ENCODE results near the gene EIF2S1.
"Not testable (repeated sequence)": the region's sequence is repeated elsewhere in the genome, so short reads cannot be mapped to it uniquely, and the experiment has no call there.

The EIF2S1 gene

GRCh38 chr14:67335781-67336180 is 24.3 kb upstream of the EIF2S1 start:
- no peaks in the 10 kb centered on the region for H3K9me3 ChIP-seq (ENCODE audit: low read depth, low read length)
- H3K36me3 ChIP-seq (ENCODE audit: insufficient read depth, low read length) = peaks cover 81% of the 10 kb centered on the region
- TF ChIP-seq POLR2AphosphoS5 (IDR thresholded peaks at IDR 0.05; ENCODE audit: borderline replicate concordance, low read depth, low read length) (no peak), EZH2 (IDR thresholded peaks at IDR 0.05) (no peak), FOXP2 (optimal IDR thresholded peaks at IDR 0.05; ENCODE audit: control extremely low read depth, extremely low read length, insufficient read depth) (no peak)
- H3K27ac ChIP-seq = no peak overlapping the region
- no peak overlapping the region for H3K4me3 ChIP-seq
- no peak overlapping the region for H3K9ac ChIP-seq (ENCODE audit: insufficient read length)
- DNase-seq (ENCODE audit: low read depth, low spot score) = no peak

DNA sequence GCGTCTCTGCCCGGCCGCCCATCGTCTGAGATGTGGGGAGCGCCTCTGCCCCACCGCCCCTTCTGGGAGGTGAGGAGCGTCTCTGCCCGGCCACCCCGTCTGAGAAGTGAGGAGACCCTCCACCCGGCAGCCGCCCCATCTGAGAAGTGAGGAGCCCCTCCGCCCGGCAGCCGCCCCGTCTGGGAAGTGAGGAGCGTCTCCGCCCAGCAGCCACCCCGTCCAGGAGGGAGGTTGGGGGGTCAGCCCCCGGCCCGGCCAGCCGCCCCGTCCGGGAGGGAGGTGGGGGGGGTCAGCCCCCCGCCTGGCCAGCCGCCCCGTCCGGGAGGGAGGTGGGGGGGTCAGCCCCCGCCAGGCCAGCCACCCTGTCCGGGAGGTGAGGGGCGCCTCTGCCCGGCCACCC is 18.9 kb upstream of the EIF2S1 start:
- H3K4me3 ChIP-seq; H3K9me3 ChIP-seq (ENCODE audit: low read depth, low read length); H3K27ac ChIP-seq; H3K9ac ChIP-seq (ENCODE audit: insufficient read length); DNase-seq (ENCODE audit: low read depth, low spot score): not testable (repeated sequence)
- peaks cover 60% of the 10 kb centered on the region for H3K36me3 ChIP-seq (ENCODE audit: insufficient read depth, low read length)

GRCh38 chr14:67343601-67344230 is 16.4 kb upstream of the EIF2S1 start:
- Histone ChIP-seq H3K9ac (ENCODE audit: insufficient read length) (no peak overlapping the region), H3K9me3 (ENCODE audit: low read depth, low read length) (no peaks in the 10 kb centered on the region), H3K4me3 (no peak overlapping the region), H3K36me3 (ENCODE audit: insufficient read depth, low read length) (peaks cover 55% of the 10 kb centered on the region), H3K27ac (no peak overlapping the region)
- no peak for TF ChIP-seq EZH2 (IDR thresholded peaks at IDR 0.05)
- TF ChIP-seq POLR2AphosphoS5 (IDR thresholded peaks at IDR 0.05; ENCODE audit: borderline replicate concordance, low read depth, low read length) = no peak
- TF ChIP-seq FOXP2 (optimal IDR thresholded peaks at IDR 0.05; ENCODE audit: control extremely low read depth, extremely low read length, insufficient read depth) = no peak
- no peak for DNase-seq (ENCODE audit: low read depth, low spot score)

DNA sequence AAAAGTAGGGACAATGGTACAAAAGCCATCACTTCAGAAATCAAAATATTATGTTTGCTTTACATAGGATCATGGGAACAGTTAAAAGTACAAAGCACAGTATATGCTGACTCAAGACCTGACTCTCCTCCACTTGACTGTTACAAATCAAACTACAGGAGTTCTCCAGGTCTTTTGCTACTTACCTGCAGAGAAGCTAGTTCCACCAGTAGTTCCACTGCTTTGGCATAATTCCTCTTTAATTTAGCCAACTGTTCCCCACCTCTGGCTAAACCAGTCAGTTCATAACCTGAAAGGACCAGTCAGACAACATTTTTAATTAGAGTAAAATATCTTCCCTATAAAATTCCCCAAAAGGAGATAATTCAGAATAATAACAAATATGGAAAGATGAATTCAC is 14.5 kb upstream of the EIF2S1 start:
- peaks cover 68% of the 10 kb centered on the region for H3K36me3 ChIP-seq (ENCODE audit: insufficient read depth, low read length)
- H3K9me3 ChIP-seq (ENCODE audit: low read depth, low read length) = no peaks in the 10 kb centered on the region
- H3K27ac ChIP-seq = no peak overlapping the region
- TF ChIP-seq POLR2AphosphoS5 (IDR thresholded peaks at IDR 0.05; ENCODE audit: borderline replicate concordance, low read depth, low read length) (no peak), EZH2 (IDR thresholded peaks at IDR 0.05) (no peak), FOXP2 (optimal IDR thresholded peaks at IDR 0.05; ENCODE audit: control extremely low read depth, extremely low read length, insufficient read depth) (no peak)
- no peak overlapping the region for H3K9ac ChIP-seq (ENCODE audit: insufficient read length)
- no peak for DNase-seq (ENCODE audit: low read depth, low spot score)
- H3K4me3 ChIP-seq = no peak overlapping the region

GRCh38 chr14:67352055-67352454 is 8.1 kb upstream of the EIF2S1 start:
- TF ChIP-seq POLR2AphosphoS5 (IDR thresholded peaks at IDR 0.05; ENCODE audit: borderline replicate concordance, low read depth, low read length) = no peak
- no peak for TF ChIP-seq FOXP2 (optimal IDR thresholded peaks at IDR 0.05; ENCODE audit: control extremely low read depth, extremely low read length, insufficient read depth)
- no peak for TF ChIP-seq EZH2 (IDR thresholded peaks at IDR 0.05)
- DNase-seq (ENCODE audit: low read depth, low spot score) = no peak
- Histone ChIP-seq H3K36me3 (ENCODE audit: insufficient read depth, low read length) (peaks cover 57% of the 10 kb centered on the region), H3K4me3 (no peak overlapping the region), H3K9ac (ENCODE audit: insufficient read length) (no peak overlapping the region), H3K27ac (no peak overlapping the region), H3K9me3 (ENCODE audit: low read depth, low read length) (no peaks in the 10 kb centered on the region)

- TF ChIP-seq FOXP2 (optimal IDR thresholded peaks at IDR 0.05; ENCODE audit: control extremely low read depth, extremely low read length, insufficient read depth) (no peak), POLR2AphosphoS5 (IDR thresholded peaks at IDR 0.05; ENCODE audit: borderline replicate concordance, low read depth, low read length) (no peak), EZH2 (IDR thresholded peaks at IDR 0.05) (no peak)
- H3K36me3 ChIP-seq (ENCODE audit: insufficient read depth, low read length) = peaks cover 12% of the 10 kb centered on the region
- H3K27ac ChIP-seq = 0 out of 2 replicates have a peak overlapping the region, but pooled peaks have one; percentile 16
- H3K9ac ChIP-seq (ENCODE audit: insufficient read length) = peak overlapping the region; percentile 85
- DNase-seq (ENCODE audit: low read depth, low spot score) = no peak
- no peaks in the 10 kb centered on the region for H3K9me3 ChIP-seq (ENCODE audit: low read depth, low read length)
- H3K4me3 ChIP-seq = peak overlapping the region; percentile 91
Measured at GRCh38 chr14:67357186-67357968, 2.8 kb upstream of the EIF2S1 start.

GRCh38 chr14:67357969-67358354 is 2.2 kb upstream of the EIF2S1 start:
- H3K27ac ChIP-seq = no peak overlapping the region
- H3K4me3 ChIP-seq = peak overlapping the region; percentile 91
- H3K36me3 ChIP-seq (ENCODE audit: insufficient read depth, low read length) = peaks cover 13% of the 10 kb centered on the region
- H3K9ac ChIP-seq (ENCODE audit: insufficient read length) = peak overlapping the region; percentile 85
- no peak for TF ChIP-seq EZH2 (IDR thresholded peaks at IDR 0.05)
- TF ChIP-seq FOXP2 (optimal IDR thresholded peaks at IDR 0.05; ENCODE audit: control extremely low read depth, extremely low read length, insufficient read depth) = no peak
- no peak for TF ChIP-seq POLR2AphosphoS5 (IDR thresholded peaks at IDR 0.05; ENCODE audit: borderline replicate concordance, low read depth, low read length)
- no peak for DNase-seq (ENCODE audit: low read depth, low spot score)
- H3K9me3 ChIP-seq (ENCODE audit: low read depth, low read length) = no peaks in the 10 kb centered on the region

GRCh38 chr14:67358924-67359774 is 979 bp upstream of the EIF2S1 start:
- TF ChIP-seq FOXP2 (optimal IDR thresholded peaks at IDR 0.05; ENCODE audit: control extremely low read depth, extremely low read length, insufficient read depth) = no peak
- TF ChIP-seq POLR2AphosphoS5 (IDR thresholded peaks at IDR 0.05; ENCODE audit: borderline replicate concordance, low read depth, low read length) = no peak
- no peak for TF ChIP-seq EZH2 (IDR thresholded peaks at IDR 0.05)
- peak overlapping the region; percentile 7; the same call in 1 of the 2 replicates for H3K27ac ChIP-seq
- DNase-seq (ENCODE audit: low read depth, low spot score) = no peak

More at GRCh38 chr14:67358924-67359774, 979 bp upstream of the EIF2S1 start:
- Histone ChIP-seq H3K36me3 (ENCODE audit: insufficient read depth, low read length) (peaks cover 16% of the 10 kb centered on the region), H3K4me3 (peak overlapping the region; percentile 91), H3K9ac (ENCODE audit: insufficient read length) (peak overlapping the region; percentile 85), H3K9me3 (ENCODE audit: low read depth, low read length) (no peaks in the 10 kb centered on the region)

Data from SK-N-MC (cell line).